HG03354 (cell line): Measurements from ENCODE around the gene TEAD1.
"Not testable (repeated sequence)": the region's sequence is repeated elsewhere in the genome, so short reads cannot be mapped to it uniquely, and the experiment has no call there.

Experiments used
- ATAC-seq: cut with Tn5 transposase; IDR thresholded peaks from one replicate; pipeline ENCODE4 v1.9.1; 2021; ENCODE audit warnings: mild to moderate bottlenecking; ENCODE audit not compliant: unreplicated experiment, poor library complexity, severe bottlenecking

The TEAD1 gene

DNA sequence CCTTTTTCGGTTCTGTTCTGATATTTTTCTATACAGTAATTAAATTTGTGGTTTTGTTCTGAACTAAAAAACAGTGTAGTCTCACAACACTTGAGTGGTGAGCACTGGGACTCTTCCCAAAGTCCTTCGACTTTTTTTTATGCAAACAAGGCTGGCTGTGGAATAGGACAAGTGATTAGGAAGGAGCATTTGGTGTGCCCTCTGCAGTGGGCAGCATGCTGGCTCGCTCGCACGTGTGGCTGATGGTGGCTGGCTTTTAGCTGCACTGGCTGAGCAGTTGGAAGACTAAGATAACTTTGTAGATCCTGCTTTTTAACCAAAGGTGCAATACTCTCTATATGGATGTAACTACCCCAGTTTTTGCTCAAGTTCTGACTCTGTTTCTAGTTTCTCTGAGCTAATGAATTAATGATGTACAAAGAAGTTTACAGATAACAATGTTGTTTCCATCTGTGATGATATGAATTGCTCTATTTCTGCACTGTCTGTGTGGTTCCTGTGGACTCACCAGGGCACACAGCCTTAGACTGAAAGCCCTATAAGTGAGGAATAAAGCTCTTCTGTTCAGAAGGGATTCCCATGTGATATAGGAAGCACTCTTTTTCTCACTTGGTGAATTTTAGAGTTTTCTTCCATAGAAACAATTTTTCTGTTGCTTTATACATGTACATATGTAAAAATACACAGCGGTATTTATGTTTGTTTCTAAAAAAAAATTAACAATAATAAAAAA lies 191.8 kb downstream of the TEAD1 start:
- no peak for ATAC-seq

DNA sequence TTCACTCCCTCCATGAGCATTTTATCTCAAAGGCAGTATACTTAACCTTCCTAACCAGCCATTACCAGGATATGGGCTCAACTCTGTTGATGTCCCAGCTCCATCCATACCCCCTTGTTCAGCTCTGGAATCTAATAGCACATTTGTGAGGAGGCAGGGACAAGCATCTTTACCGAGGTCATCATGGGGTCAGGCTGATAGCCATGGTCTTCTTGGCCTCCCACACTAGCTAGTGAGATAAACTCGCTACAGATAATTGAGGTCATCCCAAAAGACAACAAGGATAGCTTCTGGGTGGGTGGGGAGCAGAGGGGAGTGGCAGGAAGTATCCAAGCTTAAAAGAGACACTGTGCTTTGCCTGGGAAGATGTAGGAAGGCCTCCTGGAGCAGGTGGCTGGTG lies 193.3 kb downstream of the TEAD1 start:
- no peak for ATAC-seq

DNA sequence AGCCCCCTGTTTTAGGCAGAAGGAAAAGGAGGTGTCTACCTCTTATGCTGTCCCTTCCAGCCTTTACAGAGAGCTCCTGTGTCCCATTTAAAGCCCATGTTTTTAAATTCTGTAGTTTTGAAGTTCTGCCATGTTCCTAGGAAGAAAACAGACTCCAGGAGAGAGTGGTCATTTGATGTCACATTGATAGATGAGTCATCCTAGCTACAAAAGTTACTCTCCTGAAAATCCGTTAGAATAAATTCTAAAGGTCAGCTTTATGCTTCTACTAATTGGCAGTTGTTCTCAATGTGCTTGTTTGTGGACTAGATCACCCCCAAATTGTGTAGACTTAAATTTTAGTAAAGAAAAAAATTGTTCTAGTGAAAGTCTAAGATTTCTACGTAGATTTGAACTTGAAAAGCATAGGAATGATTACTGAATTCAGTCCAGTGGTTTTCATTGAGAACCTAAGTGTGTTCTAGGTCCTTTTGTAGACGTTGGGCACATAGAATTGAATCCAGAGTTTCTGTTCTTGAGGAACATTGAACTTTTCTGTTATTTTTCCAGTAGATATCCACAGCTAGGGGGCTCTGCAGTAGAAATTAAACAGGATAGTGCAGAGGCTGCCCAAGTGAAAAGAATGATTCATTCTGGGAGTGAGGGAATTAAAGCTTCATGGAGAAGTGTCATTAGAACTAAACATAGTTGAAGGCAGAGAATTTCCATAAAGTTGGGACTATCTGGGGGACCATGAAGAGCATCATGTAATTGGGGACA lies 194.3 kb downstream of the TEAD1 start:
- ATAC-seq = no peak

DNA sequence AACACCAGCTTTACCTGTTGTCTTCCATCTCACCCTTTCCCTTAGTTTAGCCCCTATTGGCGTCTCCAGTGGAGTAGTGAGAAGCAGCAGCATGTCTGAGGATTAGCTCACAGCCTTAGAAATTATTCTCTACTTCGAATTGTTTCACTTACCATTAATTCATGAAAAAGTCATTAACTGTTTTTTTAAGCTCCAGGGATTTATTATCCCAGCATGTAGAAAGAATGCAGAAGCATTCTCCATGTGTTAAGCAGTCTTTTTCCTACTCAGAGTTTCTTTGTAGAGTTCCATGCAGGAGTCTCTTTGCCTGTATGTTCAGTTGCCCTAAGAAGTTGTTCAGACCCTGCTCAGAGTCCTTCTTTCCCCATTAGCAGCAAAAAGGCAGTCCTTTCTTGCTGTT lies 197.0 kb downstream of the TEAD1 start:
- no peak for ATAC-seq

DNA sequence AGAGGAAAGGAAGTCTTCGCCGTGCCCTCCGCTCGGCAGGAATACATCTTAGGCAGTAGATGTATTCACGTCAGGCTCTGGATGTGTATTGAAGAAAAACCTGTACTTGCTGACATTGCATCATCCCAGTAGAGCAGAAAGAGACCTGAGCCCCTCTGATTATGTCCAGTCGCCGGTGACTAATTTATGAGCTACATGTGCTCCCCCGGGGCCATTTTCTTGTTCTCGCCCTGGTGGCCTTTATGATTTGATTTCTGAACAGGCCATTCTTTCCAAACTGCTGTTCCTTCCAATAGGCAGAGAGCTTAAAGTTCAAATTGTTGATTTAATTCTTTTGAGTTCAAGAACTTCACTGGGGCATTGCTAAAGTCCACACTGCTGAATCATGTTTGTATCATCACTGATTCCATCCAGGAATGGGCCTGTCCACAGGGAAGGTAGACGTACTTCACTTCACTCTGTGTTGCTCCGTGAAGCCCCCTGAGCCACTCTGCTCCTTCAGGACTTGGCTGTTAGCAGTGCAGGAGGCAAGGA lies 197.6 kb downstream of the TEAD1 start:
- no peak for ATAC-seq

DNA sequence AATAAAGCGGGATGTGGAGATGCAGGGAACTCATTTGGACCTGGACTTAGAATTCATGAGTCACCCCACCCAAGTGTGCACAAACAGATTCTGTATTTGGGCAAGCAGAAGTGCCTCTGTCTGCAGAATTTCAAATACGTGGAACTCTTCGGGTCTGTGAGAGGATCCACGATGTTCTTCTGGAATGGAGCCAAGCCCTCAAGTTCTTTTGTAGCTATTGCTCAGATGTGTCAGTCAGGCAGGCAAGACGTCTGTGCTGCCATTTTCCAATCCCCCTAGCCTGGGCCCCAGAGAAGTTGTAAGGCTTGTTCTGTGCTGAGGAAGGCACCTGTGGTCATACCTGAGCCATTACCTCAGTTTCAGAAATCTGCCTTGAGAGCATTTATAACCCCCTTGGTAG lies 202.1 kb downstream of the TEAD1 start:
- ATAC-seq = no peak

DNA sequence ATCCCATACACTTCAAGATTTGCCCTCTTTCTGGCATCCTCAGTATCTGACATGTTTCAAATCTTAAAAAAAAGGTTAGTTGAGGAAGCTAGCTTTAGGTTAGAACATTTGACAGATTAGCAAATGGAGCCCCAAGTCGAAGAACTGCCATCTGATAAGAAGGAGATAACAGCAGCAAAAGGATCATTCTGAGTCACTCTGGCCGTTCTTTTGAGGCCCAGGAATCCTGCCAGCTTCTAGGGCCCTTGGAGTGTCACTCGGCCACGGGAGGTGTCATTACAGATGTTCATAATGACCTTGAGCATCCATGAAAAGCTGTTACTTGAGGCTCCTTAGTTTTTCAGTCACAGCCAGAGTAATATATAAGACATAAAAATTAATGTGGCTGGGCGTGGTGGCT lies 202.8 kb downstream of the TEAD1 start:
- ATAC-seq = no peak

DNA sequence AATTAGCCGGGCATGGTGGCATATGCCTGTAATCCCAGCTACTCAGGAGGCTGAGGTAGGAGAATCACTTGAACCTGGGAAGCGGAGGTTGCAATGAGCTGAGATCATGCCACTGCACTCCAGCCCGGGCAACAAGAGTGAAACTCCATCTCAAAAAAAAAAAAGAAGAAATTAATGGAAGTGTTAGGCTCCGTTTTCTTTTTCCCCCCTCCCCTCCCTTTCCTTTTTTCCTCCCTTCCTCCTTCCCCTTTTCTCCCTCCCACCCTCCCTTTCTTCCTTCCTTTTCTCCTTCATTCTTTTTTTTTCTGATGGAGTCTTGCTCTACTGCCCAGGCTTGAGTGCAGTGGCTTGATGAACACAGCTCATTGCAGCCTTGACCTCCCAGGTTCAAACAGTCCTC lies 203.3 kb downstream of the TEAD1 start:
- not testable (repeated sequence) for ATAC-seq

DNA sequence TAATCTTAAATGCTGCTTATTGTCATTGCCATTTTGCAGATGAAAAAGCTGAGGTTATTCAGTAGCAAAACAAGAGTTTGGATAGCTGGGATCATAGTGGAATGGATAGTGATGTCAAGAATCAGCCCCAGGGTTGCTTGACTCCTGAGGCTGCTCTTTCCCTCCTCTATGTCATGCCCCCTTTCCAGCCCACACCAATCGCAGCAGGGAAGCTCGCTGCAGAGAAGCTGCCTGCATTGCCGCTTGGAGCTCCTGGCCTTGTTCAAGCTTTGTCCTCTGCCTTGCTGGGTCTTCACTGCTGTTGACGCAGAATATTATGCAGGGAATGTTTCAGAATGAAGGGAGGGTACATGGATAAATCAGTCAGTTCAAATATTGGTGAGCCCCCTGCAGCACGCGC lies 206.1 kb downstream of the TEAD1 start:
- ATAC-seq = no peak

DNA sequence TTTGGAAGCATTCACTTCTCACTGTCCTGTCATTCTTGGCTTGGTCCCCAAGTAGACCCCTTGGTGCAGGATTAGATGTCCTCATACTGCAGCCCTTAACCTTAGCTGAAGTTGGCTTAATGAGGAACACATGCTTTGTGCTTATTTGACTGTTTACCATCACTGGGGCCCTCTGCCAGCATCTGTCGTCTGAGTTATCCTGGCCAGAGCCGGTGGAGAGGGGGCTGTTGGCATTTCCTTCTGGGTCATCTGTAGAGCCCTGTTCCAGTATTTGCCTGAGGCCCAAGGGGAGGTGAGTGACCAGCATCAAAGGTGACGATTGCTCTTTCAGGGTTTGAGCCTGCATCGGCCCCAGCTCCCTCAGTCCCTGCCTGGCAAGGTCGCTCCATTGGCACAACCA lies 208.4 kb downstream of the TEAD1 start:
- ATAC-seq = no peak

DNA sequence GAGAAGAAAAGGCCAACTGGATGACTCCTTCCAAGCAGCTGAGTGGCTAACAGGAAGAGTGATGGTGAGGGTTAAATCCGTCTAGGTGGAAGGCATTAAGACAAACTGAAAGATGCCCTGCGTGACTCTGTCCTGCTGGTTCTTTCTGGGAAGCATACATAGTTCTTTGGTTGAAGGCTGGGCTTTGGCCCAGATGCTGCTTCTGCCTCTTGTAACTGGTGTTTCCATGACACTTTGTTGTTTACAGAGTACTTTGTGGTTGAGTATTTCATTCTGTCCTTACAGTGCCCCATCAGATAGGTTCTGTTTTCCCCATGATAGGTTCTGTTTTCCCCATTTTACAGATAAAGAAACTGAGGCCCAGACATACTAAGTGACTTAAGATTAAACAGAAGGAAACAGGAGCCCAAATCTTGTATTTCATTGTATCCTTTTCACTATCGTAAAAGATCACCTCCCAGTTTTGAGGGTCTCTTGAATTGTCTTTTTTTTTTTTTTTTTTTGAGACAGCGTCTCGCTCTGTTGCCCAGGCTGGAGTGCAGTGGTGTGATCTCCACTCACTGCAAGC lies 210.6 kb downstream of the TEAD1 start:
- ATAC-seq = no peak

DNA sequence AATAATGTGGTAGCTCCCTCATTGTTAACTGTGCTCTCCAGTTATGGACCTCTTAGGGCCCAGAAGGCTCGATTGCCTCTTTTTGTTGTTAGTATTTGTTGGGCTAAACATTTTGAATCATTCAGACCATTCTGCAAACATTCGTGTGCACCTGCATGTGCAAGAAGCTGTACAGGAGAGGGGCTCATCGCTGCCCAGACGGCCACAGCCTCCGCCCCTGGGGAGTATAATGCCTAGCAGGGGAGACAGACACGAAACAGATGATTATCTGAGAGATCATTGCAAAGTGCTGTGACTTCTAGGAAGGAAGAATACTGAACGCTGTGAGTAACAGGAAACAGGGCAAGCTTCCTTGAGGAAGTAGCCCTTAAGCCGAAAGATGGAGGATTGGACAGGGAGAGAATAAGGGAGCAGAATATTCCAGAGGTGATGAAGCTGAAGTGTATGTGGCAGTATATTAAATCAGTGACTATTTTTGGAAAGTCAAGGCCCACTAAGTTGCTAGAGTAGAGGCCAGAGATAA lies 211.6 kb downstream of the TEAD1 start:
- no peak for ATAC-seq

DNA sequence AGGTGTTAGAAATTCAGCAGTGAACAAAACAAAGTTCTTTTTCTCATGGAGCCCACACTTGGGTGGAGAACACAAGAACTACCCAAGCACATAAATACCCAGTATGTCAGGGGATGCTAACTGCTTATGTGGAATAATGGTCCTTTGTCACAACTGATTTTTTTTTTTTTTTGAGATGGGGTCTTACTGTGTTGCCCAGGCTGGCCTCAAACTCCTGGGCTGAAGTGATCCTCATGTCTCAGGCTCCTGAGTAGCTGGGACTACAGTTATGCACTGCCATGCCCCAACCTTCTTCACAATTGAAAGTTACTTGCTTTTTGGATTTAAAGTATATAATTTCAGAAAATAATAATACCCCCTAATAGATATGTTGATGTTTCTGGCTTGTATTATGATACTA lies 212.3 kb downstream of the TEAD1 start:
- ATAC-seq = no peak

DNA sequence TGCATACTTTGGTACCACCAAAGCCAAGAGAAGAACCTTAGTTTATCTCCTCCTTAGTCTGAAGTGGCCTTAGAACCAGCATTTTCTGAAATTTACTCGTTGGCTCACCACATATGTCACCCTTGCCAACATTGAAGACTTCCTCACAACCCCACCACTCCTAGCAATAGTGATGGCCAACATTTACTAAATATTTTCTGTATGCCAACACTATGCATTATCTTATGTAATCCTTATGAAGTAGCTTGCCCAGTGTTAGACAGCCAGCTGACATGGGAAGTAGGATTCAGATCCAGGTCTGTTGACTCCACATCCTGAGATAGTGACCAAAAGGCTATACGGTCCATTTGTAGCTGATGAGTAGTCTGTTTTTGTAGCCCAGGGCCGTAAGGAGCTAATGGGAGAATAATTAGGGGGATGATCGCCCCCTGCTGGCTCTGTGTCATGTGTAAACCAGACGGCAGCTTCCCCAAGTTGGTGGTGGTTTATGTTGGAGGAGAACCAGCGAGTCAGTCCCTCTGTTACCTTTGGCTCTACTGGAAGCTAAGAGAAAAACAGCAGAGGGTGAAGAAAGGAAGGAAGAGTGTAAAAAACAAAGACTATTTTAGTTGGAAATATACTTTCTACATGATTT lies 214.4 kb downstream of the TEAD1 start:
- ATAC-seq = peak; percentile 70

DNA sequence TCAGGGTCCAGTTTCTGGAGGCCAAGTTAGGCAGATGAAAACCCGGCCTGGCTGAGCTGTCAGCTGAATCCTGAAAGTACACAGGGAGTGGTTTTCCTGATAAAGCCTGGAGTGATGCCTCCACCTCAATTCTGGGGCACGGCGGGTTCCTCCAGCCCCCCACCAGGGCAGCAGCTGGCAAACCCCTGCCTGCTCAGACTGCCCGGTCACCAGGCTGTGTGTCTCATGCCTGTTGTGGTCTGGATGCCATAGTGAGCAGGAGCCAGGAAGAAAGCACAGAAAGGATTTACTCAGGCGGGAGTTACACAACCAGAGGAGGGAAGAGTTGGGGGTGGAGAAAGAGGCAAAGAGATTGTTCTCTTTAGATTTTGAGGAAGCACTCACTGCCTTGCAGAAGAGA lies 215.0 kb downstream of the TEAD1 start:
- ATAC-seq = no peak

DNA sequence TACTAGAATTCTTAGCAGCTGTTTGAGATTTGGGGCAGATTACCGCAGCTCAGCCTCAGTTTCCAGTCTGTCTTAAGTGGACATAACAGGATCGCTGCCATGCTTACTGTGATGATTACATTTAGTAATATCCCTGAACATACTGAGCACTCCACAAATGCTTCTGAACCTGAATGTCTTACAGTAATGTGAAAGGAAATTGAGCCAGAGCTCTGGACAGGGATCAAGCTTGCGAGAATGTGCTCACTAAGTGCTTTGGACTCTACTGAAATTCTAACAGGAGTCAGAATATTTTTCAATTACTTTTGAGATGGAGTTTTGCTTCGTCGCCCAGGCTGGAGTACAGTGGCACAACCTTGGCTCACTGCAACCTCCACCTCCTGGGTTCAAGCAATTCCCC lies 216.3 kb downstream of the TEAD1 start:
- ATAC-seq = no peak

DNA sequence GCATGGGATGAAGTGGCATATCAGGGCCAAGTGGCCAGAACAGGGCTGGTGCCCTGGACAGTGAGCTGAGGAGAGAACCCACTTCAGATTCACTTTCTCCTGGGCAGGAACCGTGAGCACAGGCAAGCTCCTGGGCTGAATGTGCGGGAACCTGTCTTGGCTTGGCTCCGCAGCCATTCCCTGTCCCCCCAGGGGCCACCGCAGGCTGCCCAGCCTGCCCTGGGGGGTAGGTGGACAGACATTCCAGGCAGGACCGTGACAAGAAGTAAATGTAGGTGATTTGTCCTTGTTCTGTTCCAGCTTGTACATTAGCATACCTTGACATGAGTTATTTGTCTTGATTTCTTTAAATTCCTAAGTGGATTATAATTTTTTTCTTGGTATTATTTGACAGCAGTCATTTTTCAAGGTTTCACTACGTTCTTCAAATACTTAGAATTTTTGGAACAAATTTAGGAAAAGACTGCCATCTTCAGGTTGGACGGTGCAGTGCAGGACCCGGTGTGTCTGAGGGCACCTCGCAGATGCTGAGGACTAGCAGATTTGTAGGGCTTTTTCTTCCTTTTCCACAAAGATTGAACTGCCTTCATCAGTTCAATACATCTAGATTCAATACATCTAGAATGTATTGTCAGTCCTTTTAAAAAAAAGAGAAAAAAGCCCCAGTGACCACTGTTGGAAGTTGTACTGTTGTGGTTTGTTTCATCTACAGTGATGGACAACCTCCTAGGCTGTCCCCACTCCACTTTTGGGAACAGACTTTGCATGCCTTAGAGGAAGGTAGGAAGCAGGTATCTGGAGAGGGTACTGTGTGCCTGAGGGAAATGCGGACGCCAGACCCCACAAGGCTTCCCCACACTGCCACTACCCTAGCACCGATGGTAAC lies 219.8 kb downstream of the TEAD1 start:
- peak; percentile 55 for ATAC-seq

DNA sequence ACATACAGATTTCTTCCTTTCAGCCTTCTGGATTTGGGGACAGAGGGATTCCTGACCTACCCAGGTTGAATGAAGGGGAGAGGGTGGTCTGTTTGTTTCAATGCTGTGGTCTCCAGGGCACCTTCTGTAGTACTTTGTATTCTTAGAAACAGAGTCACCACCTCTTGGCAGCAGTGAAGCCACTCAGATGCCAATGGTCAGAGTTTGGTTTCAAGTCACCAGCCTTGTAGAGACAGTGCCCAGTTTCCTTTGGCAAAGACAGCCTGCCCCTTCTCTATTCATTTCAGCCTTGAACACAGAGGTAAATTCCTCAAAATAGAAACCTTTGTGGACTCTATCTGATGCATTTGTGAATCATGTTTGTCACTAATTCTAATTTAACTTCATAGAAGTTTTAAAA lies 223.2 kb downstream of the TEAD1 start:
- no peak for ATAC-seq

DNA sequence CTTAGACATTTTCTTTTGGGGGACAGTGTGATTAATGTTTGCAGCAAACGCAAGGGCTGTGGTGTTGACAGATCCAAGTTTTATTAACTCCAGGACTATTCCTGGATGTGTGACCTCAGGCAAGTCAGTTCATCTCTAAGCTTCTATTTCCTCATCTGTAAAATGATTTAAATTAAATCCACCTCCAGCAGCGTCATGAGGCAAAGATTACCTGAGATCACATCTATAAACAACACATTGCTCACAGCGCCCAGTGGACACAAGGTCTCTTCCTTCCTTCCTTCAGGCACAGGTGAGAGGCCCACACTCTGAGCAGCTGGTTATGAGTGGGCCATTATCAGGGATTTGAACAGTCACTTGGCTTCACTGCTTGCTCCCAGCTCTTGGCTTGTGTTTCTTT lies 223.6 kb downstream of the TEAD1 start:
- ATAC-seq = no peak
